ENCODE measurements around the gene OCIAD2.
"Not testable (repeated sequence)": the region's sequence is repeated elsewhere in the genome, so short reads cannot be mapped to it uniquely, and the experiment has no call there.

OCIAD2 gene

DNA sequence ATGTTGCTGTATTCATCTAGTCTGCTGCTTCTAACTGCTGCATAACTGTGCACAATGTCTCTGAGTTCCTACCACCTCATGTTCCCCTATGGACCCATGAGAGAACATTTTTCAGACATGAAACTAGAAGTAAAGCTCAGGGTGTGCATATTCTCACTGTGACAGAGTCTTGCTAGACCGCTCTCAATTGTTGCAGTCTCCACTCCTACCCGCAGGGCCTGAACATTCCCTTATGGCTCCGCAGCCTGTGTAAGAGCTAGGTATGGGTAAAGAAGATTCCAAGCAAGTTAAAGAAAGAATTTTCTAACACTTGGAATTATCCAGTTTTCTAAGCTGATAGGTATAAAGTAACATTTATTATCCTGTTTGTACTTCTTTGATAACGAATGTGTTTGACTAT is 5.4 kb downstream of the OCIAD2 start:
- no peak overlapping the region for H3K4me3 ChIP-seq (ENCODE audit: low read length)
- DNase-seq (ENCODE audit: low read depth), result no peak
- TF ChIP-seq CTCF (IDR thresholded peaks at IDR 0.05; ENCODE audit: insufficient read depth, low read depth, low read length, missing control alignments), result no peak

DNA sequence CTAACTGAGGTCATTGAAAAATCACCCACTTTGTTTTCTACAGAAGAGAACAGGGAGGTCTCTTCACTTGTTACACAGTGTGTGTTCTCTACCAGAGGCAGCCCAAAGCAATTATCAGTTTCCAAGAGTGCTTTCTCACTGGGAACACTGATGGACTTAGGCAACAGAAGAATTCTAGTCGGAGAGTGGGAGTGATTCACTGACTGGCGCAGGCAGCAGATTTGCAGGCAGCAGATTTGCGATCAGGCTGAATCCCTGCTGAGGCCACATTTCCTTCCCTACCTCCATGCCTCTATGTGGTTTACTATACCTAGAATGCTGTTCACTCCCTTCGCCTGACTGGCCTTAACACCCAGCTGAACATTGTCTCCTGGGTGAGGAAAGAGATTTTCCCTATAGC is 6.6 kb downstream of the OCIAD2 start:
- no peak for DNase-seq (ENCODE audit: low read depth)
- TF ChIP-seq CTCF (IDR thresholded peaks at IDR 0.05; ENCODE audit: insufficient read depth, low read depth, low read length, missing control alignments), result no peak
- H3K4me3 ChIP-seq (ENCODE audit: low read length), result no peak overlapping the region

- no peak for DNase-seq (ENCODE audit: low read depth)
- no peak overlapping the region for H3K4me3 ChIP-seq (ENCODE audit: low read length)
- no peak for TF ChIP-seq CTCF (IDR thresholded peaks at IDR 0.05; ENCODE audit: insufficient read depth, low read depth, low read length, missing control alignments)
Measured at GRCh38 chr4:48899432-48899749, 7.2 kb downstream of the OCIAD2 start.

DNA sequence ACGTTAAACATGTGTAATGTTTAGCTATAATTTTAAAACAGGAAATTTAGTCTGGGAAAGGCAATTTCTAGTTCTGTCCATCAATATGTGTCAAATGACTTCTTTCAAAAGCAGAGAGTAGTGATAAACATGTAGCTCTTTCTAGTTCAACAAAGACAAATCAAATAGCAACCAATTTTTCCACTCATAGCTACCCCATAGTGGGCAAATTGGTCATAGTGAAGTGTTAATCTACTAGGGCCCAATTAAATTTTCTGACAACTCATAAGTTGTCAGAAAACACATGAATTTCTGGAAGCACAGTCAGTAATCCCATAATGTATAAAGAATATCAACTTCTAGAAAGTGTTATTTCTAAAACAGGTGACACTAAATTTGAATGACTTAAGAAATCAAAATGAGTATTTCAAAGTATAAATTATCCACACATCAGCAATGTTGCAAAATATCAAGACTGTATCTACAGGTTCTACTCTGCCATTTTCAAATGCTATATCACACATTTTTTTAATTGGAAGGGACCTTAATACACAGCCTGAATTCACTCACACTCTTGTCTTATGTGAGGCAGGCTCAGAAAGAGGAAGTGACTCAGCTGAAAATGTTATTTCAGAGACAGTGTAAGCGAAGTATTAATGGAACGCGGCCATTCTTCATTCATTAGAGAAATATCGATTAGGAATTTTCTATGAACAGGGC is 7.7 kb downstream of the OCIAD2 start:
- no peak overlapping the region for H3K4me3 ChIP-seq (ENCODE audit: low read length)
- no peak for DNase-seq (ENCODE audit: low read depth)
- no peak for TF ChIP-seq CTCF (IDR thresholded peaks at IDR 0.05; ENCODE audit: insufficient read depth, low read depth, low read length, missing control alignments)

GRCh38 chr4:48896845-48897244 is 9.7 kb downstream of the OCIAD2 start:
- DNase-seq (ENCODE audit: low read depth), result no peak
- no peak for TF ChIP-seq CTCF (IDR thresholded peaks at IDR 0.05; ENCODE audit: insufficient read depth, low read depth, low read length, missing control alignments)

DNA sequence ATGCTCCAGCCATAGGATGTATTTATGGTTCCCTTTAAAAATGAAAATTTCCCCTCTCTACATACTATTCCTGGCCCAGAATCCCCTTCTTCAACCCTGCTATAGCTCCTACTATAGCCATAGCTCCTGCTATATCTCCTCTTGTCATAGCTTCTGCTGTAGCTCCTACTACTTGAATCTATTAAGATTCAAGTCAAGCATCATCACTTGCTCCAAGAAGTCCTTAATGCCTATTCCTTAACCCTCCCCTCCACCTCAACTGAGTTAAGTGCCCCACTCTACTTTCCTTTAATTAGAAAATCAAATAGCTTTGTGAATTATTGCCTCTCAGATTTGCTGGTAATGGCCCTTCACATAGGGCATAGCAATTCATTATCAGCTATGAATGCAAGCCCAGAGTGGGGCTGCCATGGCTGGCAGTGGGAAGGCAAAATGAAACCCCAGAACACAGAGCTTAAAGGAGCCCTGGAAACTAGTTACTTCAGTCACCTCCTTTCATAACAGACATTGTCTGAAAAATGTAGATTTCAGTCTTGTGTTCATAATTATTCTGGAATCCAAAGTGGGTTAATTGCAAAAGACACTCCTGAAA is 15.4 kb downstream of the OCIAD2 start:
- H3K4me3 ChIP-seq (ENCODE audit: low read length), result no peak overlapping the region
- TF ChIP-seq CTCF (IDR thresholded peaks at IDR 0.05; ENCODE audit: insufficient read depth, low read depth, low read length, missing control alignments), result no peak
- DNase-seq (ENCODE audit: low read depth), result no peak

More at GRCh38 chr4:48896845-48897244, 9.7 kb downstream of the OCIAD2 start:
- no peak overlapping the region for H3K4me3 ChIP-seq (ENCODE audit: low read length)

GRCh38 chr4:48889750-48890149 is 16.8 kb downstream of the OCIAD2 start:
- not testable (repeated sequence) for H3K4me3 ChIP-seq (ENCODE audit: low read length); DNase-seq (ENCODE audit: low read depth)

GRCh38 chr4:48881646-48882045 is 24.9 kb downstream of the OCIAD2 start:
- H3K4me3 ChIP-seq (ENCODE audit: low read length); DNase-seq (ENCODE audit: low read depth): not testable (repeated sequence)
